GM12874 (cell line): ENCODE measurements around the gene PGD.

Experiments
- CTCF ChIP-seq: IDR thresholded peaks from 2 replicates; pipeline ENCODE4 v1.5.1; 2011; ENCODE audit warnings: low read depth, mild to moderate bottlenecking, control low read depth, low read length, moderate library complexity; ENCODE audit not compliant: insufficient read depth

PGD gene

GRCh38 chr1:10400013-10400412 is 1.1 kb downstream of the PGD start:
- TF ChIP-seq CTCF: no peak

GRCh38 chr1:10401281-10401680 is 2.4 kb downstream of the PGD start:
- TF ChIP-seq CTCF: no peak

- TF ChIP-seq CTCF: no peak
Observed at GRCh38 chr1:10402729-10403274, 3.9 kb downstream of the PGD start.

GRCh38 chr1:10407201-10407600 is 8.3 kb downstream of the PGD start:
- TF ChIP-seq CTCF: no peak

GRCh38 chr1:10415211-10415930 is 16.5 kb downstream of the PGD start:
- TF ChIP-seq CTCF: no peak

GRCh38 chr1:10419351-10419750 is 20.5 kb downstream of the PGD start:
- no peak for TF ChIP-seq CTCF

- no peak for TF ChIP-seq CTCF
Observed at GRCh38 chr1:10421637-10422036, 22.8 kb downstream of the PGD start.

GRCh38 chr1:10424034-10424433 is 25.2 kb downstream of the PGD start:
- TF ChIP-seq CTCF: no peak
